H1 (cell line): ENCODE results near the gene CLDN6. TPM values are rescaled to one million over a fixed set of nuclear protein-coding genes. Genes with fewer than 3 reads are reported as not detected.
A peak's percentile ranks its signal among the peaks of the same experiment; 100 is the strongest.

ENCODE experiments used
- CTCF ChIA-PET: fragments of 300-600 bp; sonication (Branson Sonifier 250); formaldehyde crosslinking; loops from one replicate; lab custom pipeline; 2021; ENCODE audit not compliant: partially characterized antibody; lab: Charles Lee
- POLR2A ChIA-PET: fragments of 300-600 bp; sonication (Branson Sonifier 250); formaldehyde crosslinking; loops from one replicate; lab custom pipeline; 2021; ENCODE audit warnings: inconsistent platforms; ENCODE audit not compliant: partially characterized antibody; lab: Charles Lee
- DNase-seq, 2 experiments: peaks; one replicate each; pipeline versions ENCODE4 v3.0.0 to v3.0.0-alpha.2; 2010 to 2022; ENCODE audit warnings: low spot score in 2 of 2, low read depth in 1 of 2, mixed read lengths in 1 of 2
- FAIRE-seq: peaks from 2 replicates; lab custom pipeline; 2011; peaks lifted over from hg19 to GRCh38; lab: Jason Lieb, UNC
- H2AFZ ChIP-seq: 2 replicates; pipeline ENCODE4 v1.8.1; 2012; ENCODE audit warnings: low read length, inconsistent platforms
- H2AK5ac ChIP-seq: 2 replicates; pipeline ENCODE4 v1.6.1; 2013; ENCODE audit warnings: low read depth, low read length
- H2BK120ac ChIP-seq: replicated peaks from 2 replicates; pipeline ENCODE3; 2013; ENCODE audit warnings: low read depth, low read length, inconsistent platforms
- H2BK12ac ChIP-seq: 2 replicates; pipeline ENCODE4 v1.6.1; 2013; ENCODE audit warnings: low read depth, low read length
- H2BK15ac ChIP-seq: 2 replicates; pipeline ENCODE4 v1.6.1; 2013; ENCODE audit warnings: low read length
- H2BK20ac ChIP-seq: 2 replicates; pipeline ENCODE4 v1.6.1; 2013; ENCODE audit warnings: low read length
- H2BK5ac ChIP-seq: 2 replicates; pipeline ENCODE4 v1.6.1; 2013; ENCODE audit warnings: low read depth, low read length
- H3K14ac ChIP-seq: 2 replicates; pipeline ENCODE4 v1.6.1; 2013; ENCODE audit warnings: inconsistent platforms; ENCODE audit not compliant: insufficient read length
- H3K18ac ChIP-seq: 2 replicates; pipeline ENCODE4 v1.6.1; 2013; ENCODE audit warnings: low read length; ENCODE audit errors: extremely low read depth
- H3K23ac ChIP-seq: 2 replicates; pipeline ENCODE4 v1.6.1; 2013; ENCODE audit warnings: inconsistent platforms; ENCODE audit not compliant: insufficient read length
- H3K23me2 ChIP-seq: 2 replicates; pipeline ENCODE4 v1.6.1; 2013; ENCODE audit warnings: low read depth, low read length
- H3K27ac ChIP-seq: 2 replicates; pipeline ENCODE4 v1.6.1; 2011; ENCODE audit warnings: low read depth, low read length, inconsistent platforms
- H3K27me3 ChIP-seq, 4 experiments: replicated peaks in 1 of 4; 1 replicate in 1 of 4; 2 replicates in 3 of 4; pipeline versions ENCODE4 v1.6.1 to v1.8.1; 2011 to 2013; ENCODE audit warnings: low read length in 3 of 4, mild to moderate bottlenecking in 3 of 4, inconsistent platforms in 2 of 4, mixed read lengths in 2 of 4, moderate library complexity in 1 of 4; ENCODE audit not compliant: control insufficient read depth in 3 of 4, insufficient read depth in 3 of 4; ENCODE audit errors: extremely low read depth in 1 of 4
- H3K36me3 ChIP-seq, 4 experiments: 2 replicates each; pipeline versions ENCODE4 v1.6.1 to v1.8.1; 2011 to 2013; ENCODE audit warnings: mild to moderate bottlenecking in 4 of 4, low read length in 3 of 4, moderate library complexity in 2 of 4, control low read depth in 1 of 4, inconsistent platforms in 1 of 4; ENCODE audit not compliant: insufficient read depth in 4 of 4, control insufficient read depth in 2 of 4
- H3K4ac ChIP-seq: replicated peaks from 2 replicates; pipeline ENCODE3; 2013; ENCODE audit warnings: low read length, low read depth, mixed read lengths, inconsistent platforms; ENCODE audit not compliant: insufficient read length
- H3K4me1 ChIP-seq, 4 experiments: replicated peaks in 1 of 4; 1 replicate in 1 of 4; 2 replicates in 3 of 4; pipeline versions ENCODE4 v1.6.1 to v1.8.1; 2011 to 2013; ENCODE audit warnings: low read length in 3 of 4, inconsistent platforms in 2 of 4, mixed read lengths in 1 of 4; ENCODE audit not compliant: insufficient read depth in 4 of 4, control insufficient read depth in 3 of 4
- H3K4me2 ChIP-seq, 2 experiments: 2 replicates each; pipeline versions ENCODE4 v1.6.1 to v1.8.1; 2011 to 2013; ENCODE audit warnings: low read depth in 2 of 2, low read length in 2 of 2, control low read depth in 1 of 2, inconsistent platforms in 1 of 2, mild to moderate bottlenecking in 1 of 2; ENCODE audit not compliant: insufficient read depth in 1 of 2
- H3K4me3 ChIP-seq, 4 experiments: fragments of 200-600, 300-600 bp in 1 of 4; sonication (generic), shearing (Covaris generic), sonication (Bioruptor Twin) in 1 of 4; 2 replicates each; pipeline versions ENCODE4 v1.5.1 to v1.8.1; 2011 to 2016; ENCODE audit warnings: low read length in 4 of 4, low read depth in 3 of 4, control low read depth in 2 of 4, inconsistent platforms in 2 of 4, mild to moderate bottlenecking in 2 of 4, mixed read lengths in 1 of 4, moderate library complexity in 1 of 4; ENCODE audit not compliant: insufficient read depth in 2 of 4; ENCODE audit errors: extremely low read depth in 1 of 4
- H3K56ac ChIP-seq: replicated peaks from 2 replicates; pipeline ENCODE3; 2013; ENCODE audit warnings: low read depth, mild to moderate bottlenecking, mixed read lengths, low read length, inconsistent platforms; ENCODE audit not compliant: insufficient read length
- H3K79me1 ChIP-seq: 2 replicates; pipeline ENCODE4 v1.6.1; 2013; ENCODE audit warnings: low read depth, low read length, control low read depth
- H3K79me2 ChIP-seq, 2 experiments: 2 replicates each; pipeline versions ENCODE4 v1.6.1 to v1.8.1; 2012 to 2013; ENCODE audit warnings: low read length in 2 of 2, mild to moderate bottlenecking in 2 of 2, inconsistent platforms in 1 of 2; ENCODE audit not compliant: insufficient read depth in 2 of 2, control insufficient read depth in 1 of 2
- H3K9ac ChIP-seq, 4 experiments: replicated peaks in 1 of 4; 1 replicate in 1 of 4; 2 replicates in 3 of 4; pipeline versions ENCODE4 v1.6.1 to v1.8.1; 2011 to 2013; ENCODE audit warnings: low read depth in 3 of 4, low read length in 3 of 4, control low read depth in 2 of 4, mild to moderate bottlenecking in 2 of 4, moderate library complexity in 2 of 4, inconsistent platforms in 1 of 4; ENCODE audit errors: extremely low read depth in 1 of 4
- H3K9me3 ChIP-seq, 2 experiments: 2 replicates each; pipeline versions ENCODE4 v1.6.1 to v1.8.1; 2012 to 2013; ENCODE audit warnings: mild to moderate bottlenecking in 2 of 2, moderate library complexity in 2 of 2, control low read depth in 1 of 2, inconsistent platforms in 1 of 2, low read depth in 1 of 2, low read length in 1 of 2, mixed read lengths in 1 of 2; ENCODE audit not compliant: insufficient read depth in 2 of 2
- H4K20me1 ChIP-seq, 2 experiments: replicated peaks in 1 of 2; 2 replicates each; pipeline versions ENCODE3 to v1.8.1; 2011 to 2013; ENCODE audit warnings: inconsistent platforms in 2 of 2, low read length in 2 of 2, mild to moderate bottlenecking in 1 of 2; ENCODE audit not compliant: insufficient read depth in 2 of 2, control insufficient read depth in 1 of 2
- H4K5ac ChIP-seq: 2 replicates; pipeline ENCODE4 v1.6.1; 2013; ENCODE audit warnings: low read length, low read depth, mixed read lengths, inconsistent platforms; ENCODE audit not compliant: insufficient read length
- H4K8ac ChIP-seq: 2 replicates; pipeline ENCODE4 v1.8.0; 2013; ENCODE audit warnings: mild to moderate bottlenecking, moderate library complexity, low read length, inconsistent platforms; ENCODE audit not compliant: insufficient read depth; ENCODE audit errors: extremely low read depth
- H4K91ac ChIP-seq: replicated peaks from 2 replicates; pipeline ENCODE3; 2013; ENCODE audit warnings: low read length, mixed read lengths, inconsistent platforms; ENCODE audit not compliant: insufficient read length
- BCL11A ChIP-seq, 2 experiments: IDR thresholded peaks; one replicate each; pipeline ENCODE4 v1.6.1; 2011; ENCODE audit warnings: low read depth in 2 of 2, low read length in 2 of 2, mild to moderate bottlenecking in 2 of 2
- CTBP2 ChIP-seq: IDR thresholded peaks from 2 replicates; pipeline ENCODE4 v1.7.0; 2011; ENCODE audit warnings: borderline replicate concordance, mild to moderate bottlenecking, moderate library complexity, mixed read lengths, low read length; ENCODE audit not compliant: insufficient read depth, insufficient read length
- KDM1A ChIP-seq: fragments of 200-600, 300-600 bp; sonication (generic); IDR thresholded peaks from 2 replicates; pipeline ENCODE4 v1.7.1; 2016; ENCODE audit warnings: mild to moderate bottlenecking, low read length, borderline replicate concordance
- POU5F1 ChIP-seq: IDR thresholded peaks from 2 replicates; pipeline ENCODE4 v1.6.1; 2011; ENCODE audit warnings: low read depth, mild to moderate bottlenecking, low read length, moderate library complexity
- SUZ12 ChIP-seq: fragments of 200-600 bp; sonication (generic); IDR thresholded peaks from 2 replicates; pipeline ENCODE4 v1.6.1; 2012; ENCODE audit warnings: mild to moderate bottlenecking, inconsistent platforms, low read length, moderate library complexity, mixed read lengths
- ZNF274 ChIP-seq: IDR thresholded peaks from 2 replicates; pipeline ENCODE4 v1.7.0; 2012; ENCODE audit warnings: low read length, borderline replicate concordance; ENCODE audit errors: extremely low read depth
- WGBS, 2 experiments: shearing (Covaris generic) in 1 of 2; methylation state at CpG; one replicate each; pipeline versions ENCODE4 v1.1.6 to v1.1.7; 2013 to 2015; ENCODE audit warnings: low lambda C conversion rate in 2 of 2, mixed read lengths in 2 of 2, inconsistent platforms in 1 of 2, low coverage in 1 of 2, missing lambda C conversion rate in 1 of 2; ENCODE audit not compliant: insufficient replicate concordance in 2 of 2, insufficient coverage in 1 of 2, insufficient read length in 1 of 2; ENCODE audit errors: extremely low coverage in 1 of 2, missing lambda C conversion rate in 1 of 2; 5-methylcytosine and 5-hydroxymethylcytosine counted together
- polyA plus RNA-seq, 7 experiments: library from polyadenylated mRNA; depleted of rRNA in 3 of 7; stranded (reverse) in 5 of 7; unstranded in 2 of 7; fragments of >200 nt in 5 of 7; fragments of 200-250 nt in 2 of 7; gene quantifications; 1 replicate in 5 of 7; 2 replicates in 1 of 7; 4 replicates in 1 of 7; pipeline versions ENCODE4 v1.2.1 to v1.2.3, GENCODE V29; 2011 to 2013; ENCODE audit warnings: missing spikeins in 2 of 7, mixed read lengths in 2 of 7
- total RNA-seq: library from RNA; stranded (reverse); fragmentation: NEBNext Ultra II Directional; extraction: Animal tissue kit (Norgen Biotek cat#: 25700); gene quantifications from 2 replicates; pipeline ENCODE4 v1.2.1, GENCODE V29; 2021

The CLDN6 gene
- total and polyA plus RNA-seq, 2 of the 8 experiments (the other 6 are each of a cell fraction or from before 2014, with no cell fraction given) = 747 to 1,115 TPM

GRCh38 chr16:3038896-3039295 lies 20.9 kb upstream of the CLDN6 start:
- Histone ChIP-seq H3K18ac (peak overlapping the region; percentile 17), H4K5ac (no peak overlapping the region), H2BK15ac (peak overlapping the region; percentile 74; the same call in 1 of the 2 replicates), H3K4ac (no peak overlapping the region), H3K36me3 (no peaks in the 10 kb centered on the region), H4K20me1 (peaks cover 2 to 10% of the 10 kb centered on the region in 2 experiments), H3K4me1 (peaks cover 3 to 19% (median 12%) of the 10 kb centered on the region in 4 experiments), H3K4me2 (0 out of 4 replicates have a peak overlapping the region, but pooled peaks have one; percentile 18 to 25), H3K27me3 (peaks cover 0 to 11% (median 3%) of the 10 kb centered on the region in 4 experiments; a peak in 1 of 7 replicates), H3K23ac (no peak overlapping the region), H2BK20ac (no peak overlapping the region), H3K56ac (no peak overlapping the region), H3K14ac (no peak overlapping the region), H3K4me3 (no peak overlapping the region), H3K9me3 (no peaks in the 10 kb centered on the region), H2BK12ac (peak overlapping the region; percentile 32), H4K91ac (peak overlapping the region; percentile 1), H3K27ac (no peak overlapping the region), H2AFZ (no peak overlapping the region), H4K8ac (peak overlapping the region; percentile 28; the same call in 1 of the 2 replicates), H2BK120ac (no peak overlapping the region), H3K79me2 (no peaks in the 10 kb centered on the region), H2BK5ac (0 out of 2 replicates have a peak overlapping the region, but pooled peaks have one; percentile 0), H3K79me1 (0 out of 2 replicates have a peak, but pooled peaks cover 2% of the 10 kb centered on the region), H3K23me2 (peaks cover 3% of the 10 kb centered on the region; the same call in 1 of the 2 replicates), H2AK5ac (peak overlapping the region; percentile 24; the same call in 1 of the 2 replicates), H3K9ac (no peak overlapping the region)
- 89% methylated on average over 5 of the region's 5 CpGs; no CpG with 5 or more reads in 1 of the 2 experiments for WGBS, 2 experiments
- POLR2A ChIA-PET = interaction anchor here (0.6 to 34.8 kb wide), 17 partner anchors 8 to 1471 kb away, joined by 3 to 1808 read pairs (median 5); partner anchors contain the start of genes CLDN6, CLDN9, HCFC1R1 and THOC6
- CTCF ChIA-PET = interaction anchor here (0.5 to 23.8 kb wide), 13 partner anchors 6 to 113 kb away, joined by 3 to 639 read pairs (median 6); partner anchors contain the start of genes CLDN9 and ZSCAN10
- FAIRE-seq = no peak
- no peak for DNase-seq
- TF ChIP-seq CTBP2 (no peak), KDM1A (peak; percentile 61; the same call in 1 of the 2 replicates), BCL11A (IDR thresholded peaks at IDR 0.05; ENCODE audit: low read depth in 2 of 2, low read length in 2 of 2) (no peak), ZNF274 (no peak), SUZ12 (no peak), POU5F1 (no peak)
